Spleen (tissue), 11 donors: ENCODE measurements around the gene NDUFAF2. TPM values are rescaled to one million over a fixed set of nuclear protein-coding genes. Genes with fewer than 3 reads are reported as not detected.

Experiments used
- DNase-seq: peaks from one replicate; pipeline ENCODE4 v3.0.0-alpha.2; 2020
- H3K27ac ChIP-seq, 8 donors: fragments of 200-600 bp; sonication (generic) in 7 of 8; 1 replicate in 4 of 8; 2 replicates in 4 of 8; pipeline versions ENCODE4 v1.5.0 to v1.8.0; 2016 to 2021; ENCODE audit warnings: inconsistent platforms in 4 of 8, mild to moderate bottlenecking in 4 of 8, moderate library complexity in 1 of 8
- H3K27me3 ChIP-seq, 7 donors: fragments of 200-600 bp; sonication (generic) in 6 of 7; replicated peaks in 1 of 7; 1 replicate in 4 of 7; 2 replicates in 3 of 7; pipeline versions ENCODE4 v1.5.0 to v1.8.0; 2016 to 2021; ENCODE audit warnings: inconsistent platforms in 3 of 7, mild to moderate bottlenecking in 1 of 7
- H3K36me3 ChIP-seq, 6 donors: fragments of 200-600 bp; sonication (generic) in 5 of 6; 1 replicate in 4 of 6; 2 replicates in 2 of 6; pipeline versions ENCODE4 v1.5.0 to v1.8.0; 2016 to 2021; ENCODE audit warnings: inconsistent platforms in 2 of 6
- H3K4me1 ChIP-seq, 6 donors: fragments of 200-600 bp; sonication (generic) in 5 of 6; 1 replicate in 3 of 6; 2 replicates in 3 of 6; pipeline versions ENCODE4 v1.5.0 to v1.8.0; 2016 to 2021; ENCODE audit warnings: inconsistent platforms in 3 of 6
- H3K4me3 ChIP-seq, 8 donors: fragments of 200-600 bp; sonication (generic) in 7 of 8; 1 replicate in 4 of 8; 2 replicates in 4 of 8; pipeline versions ENCODE4 v1.5.0 to v1.8.0; 2016 to 2021; ENCODE audit warnings: inconsistent platforms in 4 of 8, mild to moderate bottlenecking in 4 of 8, moderate library complexity in 2 of 8
- H3K9me3 ChIP-seq, 8 donors: fragments of 200-600 bp; sonication (generic) in 7 of 8; 1 replicate in 4 of 8; 2 replicates in 4 of 8; pipeline versions ENCODE4 v1.5.0 to v1.8.0; 2016 to 2021; ENCODE audit warnings: inconsistent platforms in 4 of 8
- CTCF ChIP-seq, 11 experiments: fragments of 200-600 bp in 7 of 11; fragments of 450-650 bp in 4 of 11; sonication (generic) in 4 of 11; IDR thresholded peaks in 8 of 11; conservative IDR thresholded peaks in 3 of 11; 1 replicate in 7 of 11; 2 replicates in 4 of 11; pipeline versions ENCODE4 v1.4.0 to v1.8.0; 2016 to 2021; ENCODE audit warnings: antibody characterized with exemption in 11 of 11, inconsistent platforms in 4 of 11, mild to moderate bottlenecking in 1 of 11
- POLR2A ChIP-seq, 3 donors: fragments of 450-650 bp; IDR thresholded peaks; one replicate each; pipeline ENCODE4 v1.5.1; 2017; ENCODE audit warnings: antibody characterized with exemption in 3 of 3, mild to moderate bottlenecking in 1 of 3
- POLR2AphosphoS5 ChIP-seq, 3 donors: sonication (generic); formaldehyde crosslinking; IDR thresholded peaks; one replicate each; pipeline ENCODE4 v1.5.1; 2017; ENCODE audit warnings: antibody characterized with exemption in 3 of 3
- WGBS, 5 donors: extraction: QIAGEN DNeasy Blood & Tissue Kit in 3 of 5; methylation state at CpG; one replicate each; pipeline versions ENCODE4 v1.1.5 to v1.1.7; 2013 to 2018; 5-methylcytosine and 5-hydroxymethylcytosine counted together
- intact Hi-C: fragments of 100-400 bp; cut with DNase I; formaldehyde crosslinking; loops from one replicate; pipeline ENCODE4 v1.15.0; 2023; ENCODE audit warnings: low total_unique reads
- polyA plus RNA-seq, 3 donors: library from polyadenylated mRNA; stranded (reverse); fragments of 200-250 nt; gene quantifications; one replicate each; pipeline ENCODE4 v1.2.1, GENCODE V29; 2013
- total RNA-seq, 7 donors: library from RNA; depleted of rRNA in 3 of 7; stranded (reverse); fragments of >200 nt in 3 of 7; fragmentation: NEBNext Ultra II Directional in 4 of 7; extraction: Animal tissue kit (Norgen Biotek cat#: 25700) in 4 of 7; gene quantifications; one replicate each; pipeline versions ENCODE4 v1.1.0 to v1.2.1, GENCODE V29; 2016 to 2021
- donor health status: healthy with polysubstance abuse.
- donor health status: DM: no; HTN: no; CAD: no; lungs with moderate emphysema.
- donor health status: DM: no; HTN: no; CAD: no.
- donor health status: Bipolar disorder and iron deficiency.
- donor health status: healthy.
- donor health status: DM: no; HTN: no; CAD: no.
- donor health status: DM: yes; HTN: yes; CAD: no.

Gene NDUFAF2
- total and polyA plus RNA-seq, 10 donors, result 3.2 to 40.5 (median 13.1) TPM

GRCh38 chr5:61168951-61169350 is 223.9 kb downstream of the NDUFAF2 start:
- no peak overlapping the region for H3K27ac ChIP-seq
- peaks cover 0 to 9% (median under 1%) of the 10 kb centered on the region in 6 donors for H3K4me1 ChIP-seq
- H3K4me3 ChIP-seq, result no peak overlapping the region
- 92 to 98% (median 95%) methylated on average over 8 of the region's 8 CpGs for WGBS, 5 donors
- TF ChIP-seq CTCF (IDR thresholded peaks at IDR 0.05 in 8 of 11, conservative IDR thresholded peaks at IDR 0.05 in 3 of 11), result no peak
- no peak for TF ChIP-seq POLR2AphosphoS5 (IDR thresholded peaks at IDR 0.05)
- no peak for TF ChIP-seq POLR2A (IDR thresholded peaks at IDR 0.05)
- no peaks in the 10 kb centered on the region for H3K27me3 ChIP-seq
- no peak for DNase-seq
- intact Hi-C loops, result loop anchor here (10.0 kb wide), 1 partner anchor 166 kb away; the partner anchor contains the start of gene ZSWIM6
- H3K36me3 ChIP-seq, result no peaks in the 10 kb centered on the region
- no peaks in the 10 kb centered on the region for H3K9me3 ChIP-seq

GRCh38 chr5:61171479-61171878 is 226.5 kb downstream of the NDUFAF2 start:
- Histone ChIP-seq H3K4me3 (no peak overlapping the region), H3K36me3 (no peaks in the 10 kb centered on the region), H3K27ac (no peak overlapping the region), H3K9me3 (no peaks in the 10 kb centered on the region), H3K27me3 (no peaks in the 10 kb centered on the region), H3K4me1 (peaks cover 0 to 4% (median 0%) of the 10 kb centered on the region in 6 donors)
- TF ChIP-seq POLR2AphosphoS5 (IDR thresholded peaks at IDR 0.05) (no peak), POLR2A (IDR thresholded peaks at IDR 0.05) (no peak), CTCF (IDR thresholded peaks at IDR 0.05 in 8 of 11, conservative IDR thresholded peaks at IDR 0.05 in 3 of 11) (no peak)
- intact Hi-C loops, result loop anchor here (10.0 kb wide), 1 partner anchor 483 kb away; no protein-coding TSS in a partner anchor
- 89 to 98% (median 90%) methylated on average over 1 of the region's 1 CpG for WGBS, 5 donors
- DNase-seq, result no peak

GRCh38 chr5:61176631-61177030 is 231.6 kb downstream of the NDUFAF2 start:
- no peak overlapping the region for H3K27ac ChIP-seq
- no peaks in the 10 kb centered on the region for H3K9me3 ChIP-seq
- 94 to 100% (median 97%) methylated on average over 3 of the region's 3 CpGs for WGBS, 5 donors
- H3K27me3 ChIP-seq, result no peaks in the 10 kb centered on the region
- no peaks in the 10 kb centered on the region for H3K36me3 ChIP-seq
- TF ChIP-seq CTCF (IDR thresholded peaks at IDR 0.05 in 8 of 11, conservative IDR thresholded peaks at IDR 0.05 in 3 of 11) (no peak), POLR2A (IDR thresholded peaks at IDR 0.05) (no peak), POLR2AphosphoS5 (IDR thresholded peaks at IDR 0.05) (no peak)
- no peak overlapping the region for H3K4me3 ChIP-seq
- intact Hi-C loops, result loop anchor here (10.0 kb wide), 1 partner anchor 478 kb away; no protein-coding TSS in a partner anchor
- no peak for DNase-seq
- H3K4me1 ChIP-seq, result peaks cover 0 to 23% (median 7%) of the 10 kb centered on the region in 6 donors

GRCh38 chr5:61177070-61177469 is 232.1 kb downstream of the NDUFAF2 start:
- DNase-seq, result no peak
- WGBS, 5 donors, result 90 to 99% (median 93%) methylated on average over 3 of the region's 3 CpGs
- no peaks in the 10 kb centered on the region for H3K36me3 ChIP-seq
- peaks cover 0 to 27% (median 8%) of the 10 kb centered on the region in 6 donors for H3K4me1 ChIP-seq
- no peaks in the 10 kb centered on the region for H3K9me3 ChIP-seq
- no peaks in the 10 kb centered on the region for H3K27me3 ChIP-seq
- intact Hi-C loops, result loop anchor here (10.0 kb wide), 1 partner anchor 478 kb away; no protein-coding TSS in a partner anchor
- no peak for TF ChIP-seq POLR2A (IDR thresholded peaks at IDR 0.05)
- no peak for TF ChIP-seq CTCF (IDR thresholded peaks at IDR 0.05 in 8 of 11, conservative IDR thresholded peaks at IDR 0.05 in 3 of 11)
- TF ChIP-seq POLR2AphosphoS5 (IDR thresholded peaks at IDR 0.05), result no peak
- no peak overlapping the region for H3K4me3 ChIP-seq
- H3K27ac ChIP-seq, result no peak overlapping the region
